PC-3 (cell line): ENCODE results near the gene GPR107. TPM values are rescaled to one million over a fixed set of nuclear protein-coding genes. Genes with fewer than 3 reads are reported as not detected.
"Not testable (repeated sequence)": the region's sequence is repeated elsewhere in the genome, so short reads cannot be mapped to it uniquely, and the experiment has no call there.

Experiments used
- ATAC-seq: fragments of 200-7000 bp; cut with Tn5 transposase; 2 replicates; pipeline ENCODE4 v1.9.1; 2020; ENCODE audit warnings: mild to moderate bottlenecking, moderate library complexity
- BruUV-seq: library from RNA; stranded (reverse); fragments of 400-500 nt; replicated peaks from 2 replicates; lab custom pipeline; 2021; lab: Mats Ljungman, UMichigan
- CTCF ChIA-PET: fragments of 300-600 bp; sonication (Branson Sonifier 250); formaldehyde crosslinking; loops from one replicate; lab custom pipeline; 2022; ENCODE audit warnings: antibody characterized with exemption; lab: Charles Lee
- POLR2A ChIA-PET: fragments of 300-600 bp; sonication (Branson Sonifier 250); formaldehyde crosslinking; loops from one replicate; lab custom pipeline; 2022; ENCODE audit warnings: antibody characterized with exemption; ENCODE audit not compliant: unreplicated experiment; lab: Charles Lee
- DNase-seq: peaks from one replicate; pipeline ENCODE4 v3.0.0-alpha.2; 2015
- H2AFZ ChIP-seq: fragments of 300-600 bp; sonication (generic); 2 replicates; pipeline ENCODE4 v1.6.0; 2016; ENCODE audit warnings: antibody characterized with exemption, low read length
- H3F3A ChIP-seq: fragments of 300-600 bp; sonication (generic); one replicate; pipeline ENCODE4 v1.6.0; 2017; ENCODE audit warnings: antibody characterized with exemption, low read length, control low read depth, mild to moderate bottlenecking; ENCODE audit not compliant: unreplicated experiment
- H3K27ac ChIP-seq: fragments of 300-600 bp; sonication (generic); 2 replicates; pipeline ENCODE4 v1.5.1; 2016; ENCODE audit warnings: mild to moderate bottlenecking, low read length
- H3K27me3 ChIP-seq: fragments of 300-600 bp; sonication (generic); 2 replicates; pipeline ENCODE4 v1.6.1; 2016; ENCODE audit warnings: low read length, mixed read lengths
- H3K36me3 ChIP-seq: fragments of 300-600 bp; sonication (generic); 2 replicates; pipeline ENCODE4 v1.6.1; 2016; ENCODE audit warnings: low read depth, mixed run types, low read length, mixed read lengths
- H3K4me1 ChIP-seq: fragments of 300-600 bp; sonication (generic); 2 replicates; pipeline ENCODE4 v1.5.1; 2016; ENCODE audit warnings: low read length; ENCODE audit not compliant: insufficient read depth
- H3K4me2 ChIP-seq: fragments of 300-600 bp; sonication (generic); 2 replicates; pipeline ENCODE4 v1.6.0; 2016; ENCODE audit warnings: low read length
- H3K4me3 ChIP-seq: fragments of 300-600 bp; sonication (generic); 2 replicates; pipeline ENCODE4 v1.5.1; 2016; ENCODE audit warnings: mild to moderate bottlenecking, low read length, mixed read lengths
- H3K79me2 ChIP-seq: fragments of 300-600 bp; sonication (generic); 2 replicates; pipeline ENCODE4 v1.6.1; 2017; ENCODE audit warnings: low read length, mixed read lengths
- H3K9ac ChIP-seq: fragments of 300-600 bp; sonication (generic); 2 replicates; pipeline ENCODE4 v1.6.0; 2016; ENCODE audit warnings: mild to moderate bottlenecking, low read length
- H3K9me2 ChIP-seq: fragments of 300-600 bp; sonication (generic); replicated peaks from 2 replicates; pipeline ENCODE4 v1.6.1; 2016; ENCODE audit warnings: mixed run types, low read length, mixed read lengths
- H3K9me3 ChIP-seq: fragments of 300-600 bp; sonication (generic); 2 replicates; pipeline ENCODE4 v1.6.1; 2016; ENCODE audit warnings: low read length, mixed read lengths
- H4K20me1 ChIP-seq: fragments of 300-600 bp; sonication (generic); 2 replicates; pipeline ENCODE4 v1.6.1; 2016; ENCODE audit warnings: low read length, mixed read lengths
- EZH2 ChIP-seq: fragments of 300-600 bp; sonication (generic); IDR thresholded peaks from one replicate; pipeline ENCODE4 v1.6.1; 2017; ENCODE audit warnings: antibody characterized with exemption, mild to moderate bottlenecking, low read length; ENCODE audit not compliant: unreplicated experiment
- EZH2phosphoT487 ChIP-seq: fragments of 300-600 bp; sonication (generic); IDR thresholded peaks from 2 replicates; pipeline ENCODE4 v1.6.1; 2018; ENCODE audit warnings: mild to moderate bottlenecking, antibody characterized with exemption, low read length, borderline replicate concordance
- intact Hi-C: fragments of 100-400 bp; cut with micrococcal nuclease; formaldehyde crosslinking; loops from 2 replicates; pipeline ENCODE4 v1.9.0; 2023
- total RNA-seq: library from RNA; depleted of rRNA; stranded (reverse); fragments of >200 nt; gene quantifications from 2 replicates; pipeline ENCODE4 v1.2.3, GENCODE V29; 2014
- TF ChIP-seq, protein P1 (sequence below): fragments of 300-600 bp; sonication (generic); conservative IDR thresholded peaks from 2 replicates; pipeline ENCODE4 v1.5.1; 2017; ENCODE audit warnings: antibody characterized with exemption, low read depth, mild to moderate bottlenecking, low read length

GPR107 gene
- total RNA-seq, 1 experiment from 2014 or later, result 11.4 TPM

DNA sequence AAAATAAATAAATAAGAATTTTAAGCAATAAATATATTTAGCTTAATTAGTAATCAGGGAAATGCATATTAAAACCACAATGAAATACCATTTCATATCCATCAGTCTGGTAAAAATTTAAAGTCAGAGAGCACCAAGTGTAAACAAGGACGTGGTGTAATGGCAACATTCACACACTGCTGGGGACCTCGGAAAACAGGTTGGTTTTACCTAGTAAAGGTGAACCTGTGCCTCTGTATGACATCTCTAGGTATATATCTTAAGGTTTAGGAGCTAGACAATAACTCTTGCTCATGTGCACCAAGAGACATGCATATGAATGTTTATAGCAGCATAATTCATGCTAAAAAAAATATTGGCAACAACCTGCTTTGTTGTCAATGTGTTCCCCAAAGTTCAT lies 40.4 kb upstream of the GPR107 start:
- no peak overlapping the region for H3K4me2 ChIP-seq
- no peak overlapping the region for H3K9ac ChIP-seq
- TF ChIP-seq EZH2phosphoT487 (no peak), EZH2 (no peak)
- TF ChIP-seq, protein P1, sequence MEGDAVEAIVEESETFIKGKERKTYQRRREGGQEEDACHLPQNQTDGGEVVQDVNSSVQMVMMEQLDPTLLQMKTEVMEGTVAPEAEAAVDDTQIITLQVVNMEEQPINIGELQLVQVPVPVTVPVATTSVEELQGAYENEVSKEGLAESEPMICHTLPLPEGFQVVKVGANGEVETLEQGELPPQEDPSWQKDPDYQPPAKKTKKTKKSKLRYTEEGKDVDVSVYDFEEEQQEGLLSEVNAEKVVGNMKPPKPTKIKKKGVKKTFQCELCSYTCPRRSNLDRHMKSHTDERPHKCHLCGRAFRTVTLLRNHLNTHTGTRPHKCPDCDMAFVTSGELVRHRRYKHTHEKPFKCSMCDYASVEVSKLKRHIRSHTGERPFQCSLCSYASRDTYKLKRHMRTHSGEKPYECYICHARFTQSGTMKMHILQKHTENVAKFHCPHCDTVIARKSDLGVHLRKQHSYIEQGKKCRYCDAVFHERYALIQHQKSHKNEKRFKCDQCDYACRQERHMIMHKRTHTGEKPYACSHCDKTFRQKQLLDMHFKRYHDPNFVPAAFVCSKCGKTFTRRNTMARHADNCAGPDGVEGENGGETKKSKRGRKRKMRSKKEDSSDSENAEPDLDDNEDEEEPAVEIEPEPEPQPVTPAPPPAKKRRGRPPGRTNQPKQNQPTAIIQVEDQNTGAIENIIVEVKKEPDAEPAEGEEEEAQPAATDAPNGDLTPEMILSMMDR, result no peak
- no peaks in the 10 kb centered on the region for H3K27me3 ChIP-seq
- no peak overlapping the region for H2AFZ ChIP-seq
- H3K36me3 ChIP-seq, result peaks cover 11% of the 10 kb centered on the region; the same call in 1 of the 2 replicates
- no peaks in the 10 kb centered on the region for H3F3A ChIP-seq
- H4K20me1 ChIP-seq, result no peaks in the 10 kb centered on the region
- ATAC-seq (no peak), DNase-seq (no peak)
- H3K79me2 ChIP-seq, result peaks cover 75% of the 10 kb centered on the region
- POLR2A ChIA-PET, result no interaction called here
- 0 out of 2 replicates have a peak, but pooled peaks cover 7% of the 10 kb centered on the region for H3K9me3 ChIP-seq
- BruUV-seq, result no TSS peak
- CTCF ChIA-PET, result no interaction called here
- H3K4me1 ChIP-seq, result no peaks in the 10 kb centered on the region
- no peak overlapping the region for H3K4me3 ChIP-seq
- H3K9me2 ChIP-seq, result no peaks in the 10 kb centered on the region
- H3K27ac ChIP-seq, result no peak overlapping the region
- intact Hi-C loops, result no loop called here

DNA sequence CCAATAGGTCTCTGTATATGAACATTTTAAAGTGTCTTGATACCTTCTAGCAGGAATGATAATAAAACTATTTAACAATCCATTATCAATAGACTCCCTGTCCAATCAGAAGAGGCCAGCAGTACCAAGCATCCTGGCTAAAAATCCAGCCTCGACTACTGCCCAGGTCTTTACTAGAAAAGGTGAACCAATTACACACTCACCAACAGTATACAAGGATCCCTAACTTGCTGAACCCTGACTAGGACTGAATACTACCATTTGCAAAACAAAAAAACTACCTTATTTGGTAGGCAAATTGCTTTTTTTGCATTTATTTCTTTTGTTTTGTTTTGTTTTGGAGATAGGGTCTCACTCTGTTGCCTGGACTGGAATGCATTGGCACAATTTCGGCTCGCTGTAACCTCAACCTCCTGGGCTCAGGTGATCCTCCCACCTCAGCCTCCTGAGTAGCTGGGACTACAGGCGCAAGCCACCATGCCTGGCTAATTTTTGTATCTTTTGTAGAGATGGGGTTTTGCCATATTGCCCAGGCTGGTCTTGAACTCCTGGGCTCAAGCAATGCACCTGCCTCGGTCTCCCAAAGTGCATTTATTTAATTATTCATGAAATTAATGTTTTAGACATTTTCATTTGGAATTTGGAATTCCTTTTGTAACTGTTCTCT lies 38.2 kb upstream of the GPR107 start:
- Histone ChIP-seq H3K27ac (no peak overlapping the region), H3K27me3 (no peaks in the 10 kb centered on the region), H3K9me3 (0 out of 2 replicates have a peak, but pooled peaks cover 7% of the 10 kb centered on the region), H3K4me3 (no peak overlapping the region), H4K20me1 (no peaks in the 10 kb centered on the region), H3K4me2 (no peak overlapping the region), H3K79me2 (peaks cover 78% of the 10 kb centered on the region), H3K9me2 (no peaks in the 10 kb centered on the region), H3K4me1 (peaks cover under 1% of the 10 kb centered on the region; the same call in 1 of the 2 replicates), H2AFZ (no peak overlapping the region), H3K9ac (no peak overlapping the region), H3K36me3 (peaks cover 11% of the 10 kb centered on the region; the same call in 1 of the 2 replicates), H3F3A (no peaks in the 10 kb centered on the region)
- ChIA-PET CTCF (no interaction called here), POLR2A (no interaction called here)
- no TSS peak for BruUV-seq
- DNase-seq, result no peak
- intact Hi-C loops, result no loop called here
- ATAC-seq, result no peak
- TF ChIP-seq EZH2, result no peak

DNA sequence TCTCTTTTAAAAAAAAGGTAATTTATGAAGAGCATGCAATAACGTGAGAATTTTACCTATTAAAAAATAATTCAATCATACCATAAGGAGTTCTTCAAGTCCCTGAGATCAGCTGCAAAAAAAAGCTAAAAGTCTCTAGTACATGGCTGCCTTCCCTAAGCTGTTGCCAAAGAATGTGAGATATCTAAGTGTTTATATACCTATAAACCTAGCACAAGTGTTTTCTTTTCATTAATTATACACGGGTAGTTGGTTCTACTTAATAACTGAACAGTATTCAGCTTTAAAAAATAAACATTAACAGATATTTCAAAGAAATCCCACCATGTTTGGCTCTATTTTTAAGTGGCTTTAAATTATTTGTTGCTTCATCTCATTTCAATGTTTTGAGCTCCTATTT lies 36.6 kb upstream of the GPR107 start:
- H3K4me2 ChIP-seq, result no peak overlapping the region
- H3F3A ChIP-seq, result no peaks in the 10 kb centered on the region
- intact Hi-C loops, result no loop called here
- H3K27me3 ChIP-seq, result no peaks in the 10 kb centered on the region
- BruUV-seq, result no TSS peak
- TF ChIP-seq EZH2, result no peak
- TF ChIP-seq EZH2phosphoT487, result no peak
- TF ChIP-seq, protein P1, result no peak
- CTCF ChIA-PET, result no interaction called here
- H4K20me1 ChIP-seq, result no peaks in the 10 kb centered on the region
- H3K27ac ChIP-seq, result no peak overlapping the region
- DNase-seq (no peak), ATAC-seq (no peak)
- POLR2A ChIA-PET, result no interaction called here
- no peak overlapping the region for H3K9ac ChIP-seq
- H2AFZ ChIP-seq, result no peak overlapping the region
- peaks cover 6% of the 10 kb centered on the region; the same call in 1 of the 2 replicates for H3K36me3 ChIP-seq
- peaks cover 14% of the 10 kb centered on the region for H3K4me1 ChIP-seq
- no peak overlapping the region for H3K4me3 ChIP-seq
- no peaks in the 10 kb centered on the region for H3K9me3 ChIP-seq
- peaks cover 83% of the 10 kb centered on the region for H3K79me2 ChIP-seq
- no peaks in the 10 kb centered on the region for H3K9me2 ChIP-seq

DNA sequence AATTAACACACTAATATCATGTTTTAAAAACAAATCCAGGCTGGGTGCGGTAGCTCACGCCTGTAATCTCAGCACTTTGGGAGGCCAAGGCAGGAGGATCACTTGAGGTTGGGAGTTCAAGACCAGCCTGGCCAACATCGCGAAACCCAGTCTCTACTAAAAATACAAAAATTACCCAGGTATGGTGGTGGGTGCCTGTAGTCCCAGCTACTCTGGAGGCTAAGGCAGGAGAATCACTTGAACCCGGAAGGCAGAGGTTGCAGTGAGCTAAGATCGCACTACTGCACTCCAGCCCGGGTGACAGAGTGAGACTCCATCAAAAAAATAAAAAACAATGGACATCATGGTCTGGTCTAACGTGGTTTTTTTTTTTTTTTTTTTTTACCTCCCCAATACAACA lies 36.2 kb upstream of the GPR107 start:
- H3K9me2 ChIP-seq, ATAC-seq, H3K27me3 ChIP-seq, H3K4me2 ChIP-seq, H3K4me3 ChIP-seq, BruUV-seq, H2AFZ ChIP-seq, CTCF ChIA-PET, H3K9me3 ChIP-seq, intact Hi-C loops, H3K36me3 ChIP-seq, H3K9ac ChIP-seq, H4K20me1 ChIP-seq, H3K27ac ChIP-seq, H3F3A ChIP-seq, POLR2A ChIA-PET, DNase-seq: not testable (repeated sequence)
- H3K4me1 ChIP-seq, result peaks cover 17% of the 10 kb centered on the region
- H3K79me2 ChIP-seq, result peaks cover 84% of the 10 kb centered on the region
